GM19467 (cell line): Measurements from ENCODE around the gene EPB41L1.

Experiments used
- ATAC-seq: cut with Tn5 transposase; IDR thresholded peaks from one replicate; pipeline ENCODE4 v1.9.1; 2021; ENCODE audit warnings: mild to moderate bottlenecking, moderate library complexity; ENCODE audit not compliant: unreplicated experiment

The EPB41L1 gene

GRCh38 chr20:36184816-36185776, 30.6 kb downstream of the EPB41L1 start:
- ATAC-seq, result no peak

- no peak for ATAC-seq
These were observed 39.6 kb downstream of the EPB41L1 start for GRCh38 chr20:36193977-36194712.

- ATAC-seq, result no peak
These were observed 42.1 kb downstream of the EPB41L1 start for GRCh38 chr20:36196676-36197075.

GRCh38 chr20:36197271-36197670, 42.7 kb downstream of the EPB41L1 start:
- ATAC-seq, result no peak

GRCh38 chr20:36199345-36200257, 45.1 kb downstream of the EPB41L1 start:
- ATAC-seq, result no peak

GRCh38 chr20:36200451-36200850, 45.9 kb downstream of the EPB41L1 start:
- no peak for ATAC-seq

GRCh38 chr20:36201198-36201597, 46.7 kb downstream of the EPB41L1 start:
- ATAC-seq, result no peak

- no peak for ATAC-seq
These were observed 48.4 kb downstream of the EPB41L1 start for GRCh38 chr20:36202891-36203338.

- ATAC-seq, result no peak
These were observed 49.3 kb downstream of the EPB41L1 start for GRCh38 chr20:36203861-36204260.

GRCh38 chr20:36205026-36205425, 50.5 kb downstream of the EPB41L1 start:
- no peak for ATAC-seq

GRCh38 chr20:36206068-36206467, 51.5 kb downstream of the EPB41L1 start:
- no peak for ATAC-seq

- no peak for ATAC-seq
These were observed 52.1 kb downstream of the EPB41L1 start for GRCh38 chr20:36206641-36207040.

- no peak for ATAC-seq
These were observed 53.1 kb downstream of the EPB41L1 start for GRCh38 chr20:36207602-36208001.

GRCh38 chr20:36208257-36208656, 53.7 kb downstream of the EPB41L1 start:
- no peak for ATAC-seq

- ATAC-seq, result no peak
These were observed 56.0 kb downstream of the EPB41L1 start for GRCh38 chr20:36210436-36211021.

- no peak for ATAC-seq
These were observed 58.8 kb downstream of the EPB41L1 start for GRCh38 chr20:36213362-36213761.

- no peak for ATAC-seq
These were observed 60.2 kb downstream of the EPB41L1 start for GRCh38 chr20:36214684-36215256.

- ATAC-seq, result no peak
These were observed 61.2 kb downstream of the EPB41L1 start for GRCh38 chr20:36215778-36216177.

GRCh38 chr20:36216314-36217025, 61.9 kb downstream of the EPB41L1 start:
- ATAC-seq, result no peak
